ENCODE measurements around the gene TUBGCP6.

The TUBGCP6 gene

DNA sequence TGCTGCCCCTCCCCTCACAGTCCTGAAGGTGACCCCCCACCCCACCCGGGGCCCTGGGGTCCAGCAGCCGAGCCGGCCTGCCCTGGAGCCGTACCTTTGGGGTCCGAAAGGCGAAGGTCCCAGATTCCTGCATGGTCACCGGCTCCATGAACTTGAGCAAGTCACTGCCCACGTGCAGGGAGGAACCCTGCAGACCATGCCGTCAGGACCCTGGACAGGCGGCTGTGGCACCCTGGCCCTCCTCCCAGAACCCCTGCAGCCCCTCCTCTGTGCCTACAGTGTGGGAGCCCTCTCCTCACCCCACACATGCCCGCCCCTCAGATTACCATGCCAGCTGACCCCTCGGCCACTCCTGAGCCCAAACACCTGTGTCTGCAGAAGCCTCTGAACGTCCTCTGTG lies 39.7 kb upstream of the TUBGCP6 start:
- no peak for TF ChIP-seq GATA3 (IDR thresholded peaks at IDR 0.05; ENCODE audit: low read depth, low read length)
- TF ChIP-seq GATA2 (IDR thresholded peaks at IDR 0.05; ENCODE audit: low read depth, low read length) = no peak

- TF ChIP-seq GATA2 (IDR thresholded peaks at IDR 0.05; ENCODE audit: low read depth, low read length) (no peak), GATA3 (IDR thresholded peaks at IDR 0.05; ENCODE audit: low read depth, low read length) (no peak)
Observed at GRCh38 chr22:50283821-50284220, 39.0 kb upstream of the TUBGCP6 start.

DNA sequence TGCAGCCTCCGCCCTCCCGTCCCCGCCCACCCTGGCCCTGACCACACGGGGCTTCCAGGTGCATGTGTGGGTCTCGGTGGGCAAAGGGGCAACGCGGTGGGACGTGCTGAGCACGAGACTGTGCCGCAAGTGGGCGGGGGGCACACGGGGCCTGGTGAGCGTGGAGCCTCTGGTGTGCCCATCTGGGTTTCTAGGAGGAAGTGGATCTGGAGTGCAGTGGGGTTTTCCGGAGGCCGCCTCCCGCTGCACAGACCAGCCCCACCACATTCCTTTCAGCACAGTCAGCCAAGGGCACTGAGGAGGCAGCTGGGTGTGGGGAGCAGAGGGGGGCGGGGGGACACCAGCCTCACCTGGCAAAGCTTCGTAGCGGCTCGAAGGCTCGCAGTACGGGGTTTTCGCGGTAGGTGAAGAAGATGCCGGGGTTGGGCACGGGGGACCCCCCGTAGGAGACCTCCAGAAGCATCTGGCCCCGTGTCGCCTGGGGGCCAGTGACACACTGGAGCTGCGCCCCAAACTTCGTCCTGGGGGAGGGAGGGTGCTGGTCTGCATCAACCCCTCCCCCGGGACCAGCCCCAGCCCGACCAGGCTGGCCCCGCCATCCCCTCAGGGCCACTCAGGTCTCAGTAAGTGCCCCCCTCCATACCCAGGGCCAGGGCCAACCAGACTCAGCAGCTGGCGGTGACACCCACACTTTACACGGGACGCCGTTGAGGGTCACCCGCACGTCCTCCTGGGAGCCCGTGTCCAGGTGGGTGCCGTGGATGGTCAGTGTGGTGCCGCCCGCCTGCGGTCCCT lies 37.7 kb upstream of the TUBGCP6 start:
- TF ChIP-seq GATA2 (IDR thresholded peaks at IDR 0.05; ENCODE audit: low read depth, low read length) (no peak), GATA3 (IDR thresholded peaks at IDR 0.05; ENCODE audit: low read depth, low read length) (no peak)

DNA sequence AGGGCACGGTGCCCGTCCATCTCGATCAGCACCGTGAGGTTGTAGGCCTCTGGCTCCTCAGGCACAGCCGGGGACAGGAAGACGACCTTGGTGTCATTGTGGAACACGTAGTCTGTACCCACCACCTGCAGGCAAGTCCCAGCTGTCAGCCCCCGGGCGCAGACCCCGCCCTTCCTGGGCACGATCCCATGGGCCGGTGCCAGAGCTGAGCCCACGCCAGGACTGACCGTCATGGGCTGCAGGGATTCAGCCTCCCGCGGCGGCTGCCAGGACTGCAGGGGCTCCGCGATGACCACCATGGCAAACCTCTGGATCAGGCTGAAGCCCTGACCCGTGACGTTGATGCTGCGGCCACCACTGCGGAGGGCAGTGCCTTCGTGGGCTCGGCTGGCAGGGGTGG lies 37.1 kb upstream of the TUBGCP6 start:
- TF ChIP-seq GATA3 (IDR thresholded peaks at IDR 0.05; ENCODE audit: low read depth, low read length) = no peak
- TF ChIP-seq GATA2 (IDR thresholded peaks at IDR 0.05; ENCODE audit: low read depth, low read length) = no peak

DNA sequence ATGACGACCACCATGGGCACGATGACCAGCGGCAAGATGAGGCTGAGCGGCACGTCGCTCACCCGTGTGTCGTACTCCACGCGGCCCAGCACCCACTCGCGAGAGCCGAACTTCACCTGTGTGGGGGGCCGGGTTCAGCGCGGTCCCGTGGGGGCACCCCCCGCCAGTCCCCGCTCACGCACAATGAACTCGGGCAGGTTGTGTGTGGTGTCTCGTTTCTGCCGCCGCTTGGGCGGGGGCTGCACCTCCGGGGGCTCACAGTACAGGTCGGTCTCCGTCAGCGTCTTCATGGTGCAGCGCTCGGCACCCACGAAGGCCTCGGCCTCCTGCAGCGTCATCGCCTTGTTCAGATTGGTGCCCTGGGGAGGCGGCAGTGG lies 36.5 kb upstream of the TUBGCP6 start:
- TF ChIP-seq GATA2 (IDR thresholded peaks at IDR 0.05; ENCODE audit: low read depth, low read length) (no peak), GATA3 (IDR thresholded peaks at IDR 0.05; ENCODE audit: low read depth, low read length) (no peak)

- TF ChIP-seq GATA2 (IDR thresholded peaks at IDR 0.05; ENCODE audit: low read depth, low read length) = no peak
- TF ChIP-seq GATA3 (IDR thresholded peaks at IDR 0.05; ENCODE audit: low read depth, low read length) = no peak
Observed at GRCh38 chr22:50280708-50281383, 36.0 kb upstream of the TUBGCP6 start.

- TF ChIP-seq GATA2 (IDR thresholded peaks at IDR 0.05; ENCODE audit: low read depth, low read length) (no peak), GATA3 (IDR thresholded peaks at IDR 0.05; ENCODE audit: low read depth, low read length) (no peak)
Observed at GRCh38 chr22:50280022-50280707, 35.3 kb upstream of the TUBGCP6 start.

DNA sequence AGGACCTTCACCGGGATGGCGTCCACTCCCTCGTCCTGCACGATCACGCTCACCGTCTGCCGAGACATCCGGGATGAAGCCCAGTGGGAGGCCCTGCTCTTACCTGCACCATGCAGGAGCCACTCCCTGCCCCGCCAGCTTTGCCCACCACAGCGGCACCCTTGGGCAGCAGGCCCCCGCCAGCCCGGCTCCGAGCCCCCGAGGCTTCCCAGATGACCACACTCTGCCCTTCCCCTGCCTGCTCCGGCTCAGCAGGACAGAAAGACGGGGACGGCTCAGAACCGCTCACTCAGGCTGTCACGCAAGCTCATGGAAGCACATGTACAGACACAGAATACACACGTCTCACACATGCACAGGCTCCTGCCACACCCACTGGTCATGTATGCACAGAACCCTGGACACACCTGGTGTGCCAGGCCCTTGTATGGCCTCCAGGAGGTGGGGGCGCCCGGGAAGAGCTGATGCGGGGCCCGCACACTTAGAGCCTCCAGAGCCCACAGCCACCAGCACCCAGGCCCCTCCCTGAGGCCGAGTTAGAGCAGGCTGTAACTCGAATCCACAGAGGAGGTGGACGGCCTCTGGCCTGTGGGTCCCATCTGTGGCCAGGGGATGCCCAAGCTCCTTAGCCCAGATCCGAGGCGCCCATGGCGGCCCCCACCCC lies 34.3 kb upstream of the TUBGCP6 start:
- TF ChIP-seq GATA3 (IDR thresholded peaks at IDR 0.05; ENCODE audit: low read depth, low read length) (no peak), GATA2 (IDR thresholded peaks at IDR 0.05; ENCODE audit: low read depth, low read length) (no peak)

DNA sequence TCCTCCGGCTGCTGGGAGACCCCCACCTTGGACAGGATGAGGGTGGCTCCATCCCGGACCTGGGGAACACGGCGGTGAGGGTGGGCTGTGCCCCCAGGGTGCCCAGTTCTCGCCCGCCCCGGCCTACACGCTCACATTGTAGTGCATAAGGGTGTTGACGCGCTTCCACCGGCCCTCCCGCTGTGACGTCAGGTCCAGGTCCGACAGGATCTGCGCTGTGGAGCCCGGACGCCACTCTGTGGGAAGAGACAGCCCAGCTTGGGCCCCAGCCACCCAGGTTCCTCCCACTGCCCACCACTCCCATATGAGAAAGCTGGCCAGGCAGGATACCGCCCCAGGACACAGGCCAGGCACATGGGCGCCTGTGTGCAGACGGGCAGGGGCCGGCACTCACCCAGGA lies 33.6 kb upstream of the TUBGCP6 start:
- no peak for TF ChIP-seq GATA2 (IDR thresholded peaks at IDR 0.05; ENCODE audit: low read depth, low read length)
- TF ChIP-seq GATA3 (IDR thresholded peaks at IDR 0.05; ENCODE audit: low read depth, low read length) = no peak

GRCh38 chr22:50277761-50278160 lies 32.9 kb upstream of the TUBGCP6 start:
- TF ChIP-seq GATA2 (IDR thresholded peaks at IDR 0.05; ENCODE audit: low read depth, low read length) (no peak), GATA3 (IDR thresholded peaks at IDR 0.05; ENCODE audit: low read depth, low read length) (no peak)

DNA sequence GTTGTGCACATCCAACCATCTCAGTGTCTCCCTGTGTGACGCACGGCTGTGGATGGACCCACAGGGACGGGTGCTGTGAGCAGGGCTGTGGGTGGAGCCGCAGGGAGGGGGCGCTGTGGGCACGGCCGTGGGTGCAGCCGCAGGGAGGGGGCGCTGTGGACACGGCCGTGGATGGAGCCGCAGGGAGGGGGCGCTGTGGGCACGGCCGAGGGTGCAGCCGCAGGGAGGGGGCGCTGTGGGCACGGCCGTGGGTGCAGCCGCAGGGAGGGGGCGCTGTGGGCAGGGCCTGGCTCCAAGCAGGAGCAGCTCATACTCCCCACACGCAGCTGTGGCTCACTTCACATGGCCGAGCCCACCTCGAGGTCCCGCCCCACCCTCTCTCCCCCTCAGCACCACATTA lies 31.3 kb upstream of the TUBGCP6 start:
- TF ChIP-seq GATA3 (IDR thresholded peaks at IDR 0.05; ENCODE audit: low read depth, low read length) (no peak), GATA2 (IDR thresholded peaks at IDR 0.05; ENCODE audit: low read depth, low read length) (no peak)

GRCh38 chr22:50275181-50276055 lies 30.6 kb upstream of the TUBGCP6 start:
- TF ChIP-seq GATA2 (IDR thresholded peaks at IDR 0.05; ENCODE audit: low read depth, low read length) (no peak), GATA3 (IDR thresholded peaks at IDR 0.05; ENCODE audit: low read depth, low read length) (no peak)

GRCh38 chr22:50274771-50275170 lies 29.9 kb upstream of the TUBGCP6 start:
- TF ChIP-seq GATA2 (IDR thresholded peaks at IDR 0.05; ENCODE audit: low read depth, low read length) (no peak), GATA3 (IDR thresholded peaks at IDR 0.05; ENCODE audit: low read depth, low read length) (no peak)
